ENCODE data around the gene USP12. TPM values are rescaled to one million over a fixed set of nuclear protein-coding genes. Genes with fewer than 3 reads are reported as not detected.

The USP12 gene
- total RNA-seq, 3 donors from 2014 or later (not counting 1 experiment from before 2014, with no cell fraction given) = 44.3 to 55.3 (median 50.9) TPM

DNA sequence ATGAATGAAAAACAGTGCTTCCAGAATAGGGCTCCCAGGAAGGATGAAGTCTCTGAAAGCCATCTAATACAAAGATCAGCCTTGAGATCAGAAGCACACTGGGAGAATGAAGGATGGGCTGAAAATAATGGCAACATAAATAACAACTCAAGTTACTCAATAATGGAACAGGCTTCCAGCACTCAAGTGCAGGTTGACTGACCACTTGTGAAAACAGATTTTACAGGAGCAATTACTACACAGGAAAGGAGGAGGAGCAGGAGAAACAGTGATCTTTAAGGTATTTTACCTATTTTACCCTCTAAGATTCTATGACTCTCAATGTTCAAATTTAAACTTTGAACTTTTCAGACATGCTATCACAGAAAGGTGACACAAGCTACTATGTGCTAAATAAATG, 106.0 kb downstream of the USP12 start:
- H3K27me3 ChIP-seq (ENCODE audit: control insufficient read depth, insufficient read depth, low read length) = no peaks in the 10 kb centered on the region
- H3K4me3 ChIP-seq (ENCODE audit: low read length) = no peak overlapping the region
- Mint-ChIP-seq H3K4me1 (no peaks in the 10 kb centered on the region), H3K36me3 (no peaks in the 10 kb centered on the region), H3K9me3 (no peaks in the 10 kb centered on the region), H3K4me3 (no peak overlapping the region), H3K27ac (no peak overlapping the region), H3K27me3 (ENCODE audit: low read depth in 2 of 2) (no peaks in the 10 kb centered on the region)
- intact Hi-C loops (cut with micrococcal nuclease) = no loop called here
- H3K36me3 ChIP-seq (ENCODE audit: control insufficient read depth, insufficient read depth, low read length) = peaks cover 11% of the 10 kb centered on the region
- H3K9me3 ChIP-seq (ENCODE audit: control insufficient read depth, insufficient read depth, low read length) = no peaks in the 10 kb centered on the region
- no peaks in the 10 kb centered on the region for H3K4me1 ChIP-seq (ENCODE audit: control insufficient read depth, insufficient read depth, low read length)
- no peak for ATAC-seq
- TF ChIP-seq, protein P1, sequence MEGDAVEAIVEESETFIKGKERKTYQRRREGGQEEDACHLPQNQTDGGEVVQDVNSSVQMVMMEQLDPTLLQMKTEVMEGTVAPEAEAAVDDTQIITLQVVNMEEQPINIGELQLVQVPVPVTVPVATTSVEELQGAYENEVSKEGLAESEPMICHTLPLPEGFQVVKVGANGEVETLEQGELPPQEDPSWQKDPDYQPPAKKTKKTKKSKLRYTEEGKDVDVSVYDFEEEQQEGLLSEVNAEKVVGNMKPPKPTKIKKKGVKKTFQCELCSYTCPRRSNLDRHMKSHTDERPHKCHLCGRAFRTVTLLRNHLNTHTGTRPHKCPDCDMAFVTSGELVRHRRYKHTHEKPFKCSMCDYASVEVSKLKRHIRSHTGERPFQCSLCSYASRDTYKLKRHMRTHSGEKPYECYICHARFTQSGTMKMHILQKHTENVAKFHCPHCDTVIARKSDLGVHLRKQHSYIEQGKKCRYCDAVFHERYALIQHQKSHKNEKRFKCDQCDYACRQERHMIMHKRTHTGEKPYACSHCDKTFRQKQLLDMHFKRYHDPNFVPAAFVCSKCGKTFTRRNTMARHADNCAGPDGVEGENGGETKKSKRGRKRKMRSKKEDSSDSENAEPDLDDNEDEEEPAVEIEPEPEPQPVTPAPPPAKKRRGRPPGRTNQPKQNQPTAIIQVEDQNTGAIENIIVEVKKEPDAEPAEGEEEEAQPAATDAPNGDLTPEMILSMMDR (IDR thresholded peaks at IDR 0.05) = no peak
- no peak for DNase-seq
- no peak overlapping the region for H3K27ac ChIP-seq (ENCODE audit: low read length)

DNA sequence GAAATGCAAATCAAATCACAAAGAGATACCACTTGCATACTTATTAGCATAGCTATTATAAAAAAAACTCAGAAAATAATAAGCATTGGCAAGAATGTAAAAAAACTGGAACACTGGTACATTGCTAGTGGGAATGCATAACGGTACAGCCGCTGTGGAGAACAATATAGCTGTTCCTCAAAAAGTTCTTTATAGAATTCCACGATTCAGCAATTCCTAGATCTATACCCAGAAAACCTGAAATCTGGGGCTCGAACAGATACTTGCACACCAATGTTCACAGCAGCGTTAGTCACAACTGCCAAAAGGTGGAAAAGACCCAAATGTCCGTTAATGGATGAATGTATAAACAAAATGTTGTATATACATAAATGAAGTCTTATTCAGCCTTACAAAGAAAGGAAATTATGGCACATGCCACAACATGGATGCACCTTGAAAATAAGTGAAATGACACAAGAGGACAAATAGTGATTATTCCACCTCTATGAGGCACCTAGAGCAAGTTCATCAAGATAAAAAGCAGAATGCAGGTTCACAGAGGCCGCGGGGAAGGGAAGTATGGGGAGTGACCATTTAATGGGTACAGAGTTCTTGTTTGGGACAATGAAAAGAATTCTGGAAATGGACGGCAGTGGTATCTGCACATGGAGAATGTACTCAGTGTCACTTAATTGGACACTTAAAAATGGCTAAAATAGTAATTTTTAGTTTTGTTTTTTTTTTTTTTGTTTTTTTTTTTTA, 107.2 kb downstream of the USP12 start:
- H3K9me3 ChIP-seq (ENCODE audit: control insufficient read depth, insufficient read depth, low read length) = no peaks in the 10 kb centered on the region
- 89% methylated on average over 8 of the region's 9 CpGs for WGBS (ENCODE audit: insufficient coverage)
- intact Hi-C loops (cut with micrococcal nuclease) = no loop called here
- H3K4me3 ChIP-seq (ENCODE audit: low read length) = no peak overlapping the region
- no peaks in the 10 kb centered on the region for H3K4me1 ChIP-seq (ENCODE audit: control insufficient read depth, insufficient read depth, low read length)
- Mint-ChIP-seq H3K27ac (peak overlapping the region in 1 of 2 donors; percentile 45), H3K9me3 (no peaks in the 10 kb centered on the region), H3K36me3 (no peaks in the 10 kb centered on the region), H3K27me3 (ENCODE audit: low read depth in 2 of 2) (no peaks in the 10 kb centered on the region), H3K4me1 (no peaks in the 10 kb centered on the region), H3K4me3 (no peak overlapping the region)
- ATAC-seq (no peak), DNase-seq (no peak)
- H3K27me3 ChIP-seq (ENCODE audit: control insufficient read depth, insufficient read depth, low read length) = no peaks in the 10 kb centered on the region
- peaks cover 9% of the 10 kb centered on the region for H3K36me3 ChIP-seq (ENCODE audit: control insufficient read depth, insufficient read depth, low read length)
- TF ChIP-seq, protein P1 (IDR thresholded peaks at IDR 0.05) = no peak
- no peak overlapping the region for H3K27ac ChIP-seq (ENCODE audit: low read length)

DNA sequence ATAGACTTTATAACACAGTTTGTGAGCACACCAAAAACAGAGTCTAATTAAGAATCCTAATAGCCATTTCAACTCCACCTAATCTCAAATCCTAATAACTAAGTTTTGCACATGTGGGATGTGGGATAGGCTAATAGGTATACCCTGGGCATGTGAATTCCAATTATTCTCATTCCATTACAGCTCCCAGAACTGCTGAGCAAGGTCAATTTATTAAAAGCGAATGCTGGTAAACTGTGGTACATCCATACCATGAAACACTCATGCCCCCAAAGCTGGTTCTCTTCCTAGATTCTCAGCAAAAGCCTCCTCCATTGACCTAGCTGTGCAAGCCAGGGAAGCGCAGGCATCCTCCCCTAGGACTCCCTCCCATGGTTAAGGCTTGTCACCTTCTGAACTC, 113.8 kb downstream of the USP12 start:
- no peak for ATAC-seq
- Mint-ChIP-seq H3K36me3 (no peaks in the 10 kb centered on the region), H3K27me3 (ENCODE audit: low read depth in 2 of 2) (no peaks in the 10 kb centered on the region), H3K9me3 (no peaks in the 10 kb centered on the region), H3K4me3 (no peak overlapping the region), H3K27ac (no peak overlapping the region), H3K4me1 (peaks cover 6 to 16% of the 10 kb centered on the region in 2 donors)
- Histone ChIP-seq H3K9me3 (ENCODE audit: control insufficient read depth, insufficient read depth, low read length) (no peaks in the 10 kb centered on the region), H3K36me3 (ENCODE audit: control insufficient read depth, insufficient read depth, low read length) (no peaks in the 10 kb centered on the region), H3K4me1 (ENCODE audit: control insufficient read depth, insufficient read depth, low read length) (no peaks in the 10 kb centered on the region), H3K27ac (ENCODE audit: low read length) (no peak overlapping the region), H3K4me3 (ENCODE audit: low read length) (no peak overlapping the region), H3K27me3 (ENCODE audit: control insufficient read depth, insufficient read depth, low read length) (no peaks in the 10 kb centered on the region)
- 97% methylated on average over 2 of the region's 2 CpGs for WGBS (ENCODE audit: insufficient coverage)
- intact Hi-C loops (cut with micrococcal nuclease) = no loop called here
- no peak for DNase-seq
- TF ChIP-seq, protein P1 (IDR thresholded peaks at IDR 0.05) = no peak

DNA sequence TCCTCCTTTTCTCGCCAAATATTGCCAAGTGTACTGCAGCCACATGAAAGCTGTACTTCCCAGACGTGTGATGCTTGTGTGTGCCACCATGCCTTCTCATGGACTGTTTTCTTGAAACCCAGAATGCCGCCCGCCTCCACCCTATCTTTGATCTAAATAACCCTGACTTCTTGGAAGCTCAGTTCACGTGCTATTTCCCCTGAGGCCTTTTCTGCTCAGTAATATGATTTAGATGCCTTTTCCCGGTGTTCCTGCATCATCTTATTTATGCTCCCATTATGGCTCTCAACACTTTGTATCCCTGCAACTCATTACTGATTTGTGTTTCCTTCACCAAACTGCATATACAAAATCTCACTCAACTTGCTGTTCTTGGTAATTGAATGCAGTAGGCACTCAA, 116.1 kb downstream of the USP12 start:
- Histone ChIP-seq H3K36me3 (ENCODE audit: control insufficient read depth, insufficient read depth, low read length) (no peaks in the 10 kb centered on the region), H3K4me1 (ENCODE audit: control insufficient read depth, insufficient read depth, low read length) (no peaks in the 10 kb centered on the region), H3K9me3 (ENCODE audit: control insufficient read depth, insufficient read depth, low read length) (no peaks in the 10 kb centered on the region), H3K27me3 (ENCODE audit: control insufficient read depth, insufficient read depth, low read length) (no peaks in the 10 kb centered on the region), H3K27ac (ENCODE audit: low read length) (no peak overlapping the region), H3K4me3 (ENCODE audit: low read length) (no peak overlapping the region)
- TF ChIP-seq, protein P1 (IDR thresholded peaks at IDR 0.05) = no peak
- Mint-ChIP-seq H3K27me3 (ENCODE audit: low read depth in 2 of 2) (no peaks in the 10 kb centered on the region), H3K4me1 (peaks cover 6 to 16% of the 10 kb centered on the region in 2 donors), H3K4me3 (no peak overlapping the region), H3K9me3 (no peaks in the 10 kb centered on the region), H3K36me3 (no peaks in the 10 kb centered on the region), H3K27ac (no peak overlapping the region)
- no peak for ATAC-seq
- intact Hi-C loops (cut with micrococcal nuclease) = no loop called here
- 86% methylated on average over 6 of the region's 6 CpGs for WGBS (ENCODE audit: insufficient coverage)
- DNase-seq = no peak

Data from natural killer cell (primary cell).